GM06990 (cell line): ENCODE results near the gene TVP23A.

Source experiments
- DNase-seq: peaks from one replicate; pipeline ENCODE4 v3.0.0-alpha.2; 2011; ENCODE audit not compliant: insufficient read length; ENCODE audit errors: extremely low read depth
- H3K27me3 ChIP-seq: replicated peaks from 2 replicates; pipeline ENCODE4 v1.6.0; 2011; ENCODE audit warnings: low read length; ENCODE audit not compliant: control insufficient read depth, insufficient read depth
- H3K36me3 ChIP-seq: 2 replicates; pipeline ENCODE4 v1.5.1; 2011; ENCODE audit warnings: low read length; ENCODE audit not compliant: control insufficient read depth, insufficient read depth
- H3K4me3 ChIP-seq: replicated peaks from 2 replicates; pipeline ENCODE4 v1.5.1; 2011; ENCODE audit warnings: low read depth, mild to moderate bottlenecking, control low read depth, low read length
- CTCF ChIP-seq: IDR thresholded peaks from 2 replicates; pipeline ENCODE4 v1.5.1; 2011; ENCODE audit warnings: low read length, control low read depth, mild to moderate bottlenecking, inconsistent platforms; ENCODE audit not compliant: insufficient read depth, poor library complexity, severe bottlenecking

TVP23A gene

DNA sequence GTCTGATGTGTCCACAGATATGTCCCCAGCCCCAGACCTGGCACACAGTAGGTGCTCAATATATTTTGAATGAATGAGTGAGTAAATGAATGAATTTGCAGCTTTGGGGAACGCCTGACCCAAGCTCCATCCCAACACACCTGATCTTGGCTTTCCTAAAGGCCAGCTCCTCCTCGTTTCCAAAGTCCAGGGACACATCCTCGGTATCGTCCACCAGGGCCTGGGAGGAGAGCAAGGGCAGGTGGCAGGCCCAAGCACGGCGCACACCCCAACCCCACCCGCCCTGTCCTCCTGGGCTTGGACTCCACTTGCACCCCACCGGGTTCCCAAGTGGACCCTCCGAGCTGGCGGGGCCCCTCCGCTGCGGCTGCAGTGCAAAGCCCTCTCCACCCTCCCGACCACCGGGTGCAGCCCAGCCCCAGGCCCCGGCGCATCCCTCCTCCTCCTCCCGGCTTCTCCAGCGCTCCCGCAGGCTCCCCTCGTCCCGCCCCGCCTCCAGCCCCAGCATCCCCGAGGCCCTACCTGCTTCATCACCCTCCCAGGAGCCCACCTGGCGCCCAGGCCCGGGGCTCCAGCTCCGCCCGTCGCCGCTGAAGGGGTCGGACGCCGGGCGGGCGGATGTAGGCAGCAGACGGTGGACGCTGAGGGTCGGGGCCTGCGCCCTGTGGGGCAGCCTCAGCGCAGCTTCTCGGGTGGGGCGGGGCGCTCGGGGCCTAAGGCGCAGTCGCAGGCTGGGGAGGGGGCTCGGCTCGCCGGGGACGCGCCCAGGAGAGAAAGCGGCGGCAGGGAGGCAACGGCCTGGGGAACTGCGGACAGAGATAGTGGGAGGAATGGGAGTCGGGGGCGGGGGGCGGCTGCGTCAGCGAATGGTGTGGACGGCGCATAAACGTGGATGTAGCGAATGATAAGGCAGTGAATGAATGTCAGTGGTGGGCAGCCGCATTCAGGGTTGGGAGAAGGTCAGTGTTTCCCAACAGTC is at the start of gene TVP23A:
Gene TVP23A (minus strand): TSS at position 832 of the 979 bp plus-strand sequence. CDS start 301 bp downstream, at position 531.
- no peak for TF ChIP-seq CTCF
- Histone ChIP-seq H3K4me3 (no peak within 1 kb of the TSS), H3K27me3 (no peaks in the 10 kb centered on the region), H3K36me3 (no peaks in the 10 kb centered on the region)
- DNase-seq: no peak

DNA sequence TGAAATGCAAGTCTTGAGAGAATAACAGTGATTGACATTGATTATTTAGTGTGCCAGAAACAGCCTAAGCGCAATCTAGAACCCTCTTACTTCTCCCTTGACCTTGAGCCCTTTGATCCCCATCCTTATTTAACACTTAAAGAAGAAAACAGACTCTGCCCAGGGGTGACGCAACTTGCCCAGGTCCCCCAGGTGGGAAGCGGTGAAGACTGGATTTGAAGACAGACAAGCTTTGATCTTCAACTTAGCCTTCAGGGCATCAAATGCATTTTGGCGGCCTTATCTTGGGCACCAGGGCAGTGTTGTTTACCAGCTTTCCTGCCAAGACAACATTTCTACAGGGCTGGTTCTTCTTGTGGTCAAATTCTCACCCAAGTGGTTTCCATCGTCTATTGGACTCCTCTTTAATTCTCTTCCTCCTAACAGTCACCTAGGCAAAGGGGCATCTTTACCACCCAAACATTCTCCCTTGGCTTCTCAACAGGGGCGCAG is 49.6 kb upstream of the TVP23A start:
- TF ChIP-seq CTCF: no peak
- H3K36me3 ChIP-seq: no peaks in the 10 kb centered on the region
- H3K27me3 ChIP-seq: no peaks in the 10 kb centered on the region
- no peak overlapping the region for H3K4me3 ChIP-seq
- no peak for DNase-seq

GRCh38 chr16:10867199-10867598 is 48.6 kb upstream of the TVP23A start:
- no peak for TF ChIP-seq CTCF
- Histone ChIP-seq H3K27me3 (no peaks in the 10 kb centered on the region), H3K36me3 (no peaks in the 10 kb centered on the region), H3K4me3 (no peak overlapping the region)
- DNase-seq: no peak

DNA sequence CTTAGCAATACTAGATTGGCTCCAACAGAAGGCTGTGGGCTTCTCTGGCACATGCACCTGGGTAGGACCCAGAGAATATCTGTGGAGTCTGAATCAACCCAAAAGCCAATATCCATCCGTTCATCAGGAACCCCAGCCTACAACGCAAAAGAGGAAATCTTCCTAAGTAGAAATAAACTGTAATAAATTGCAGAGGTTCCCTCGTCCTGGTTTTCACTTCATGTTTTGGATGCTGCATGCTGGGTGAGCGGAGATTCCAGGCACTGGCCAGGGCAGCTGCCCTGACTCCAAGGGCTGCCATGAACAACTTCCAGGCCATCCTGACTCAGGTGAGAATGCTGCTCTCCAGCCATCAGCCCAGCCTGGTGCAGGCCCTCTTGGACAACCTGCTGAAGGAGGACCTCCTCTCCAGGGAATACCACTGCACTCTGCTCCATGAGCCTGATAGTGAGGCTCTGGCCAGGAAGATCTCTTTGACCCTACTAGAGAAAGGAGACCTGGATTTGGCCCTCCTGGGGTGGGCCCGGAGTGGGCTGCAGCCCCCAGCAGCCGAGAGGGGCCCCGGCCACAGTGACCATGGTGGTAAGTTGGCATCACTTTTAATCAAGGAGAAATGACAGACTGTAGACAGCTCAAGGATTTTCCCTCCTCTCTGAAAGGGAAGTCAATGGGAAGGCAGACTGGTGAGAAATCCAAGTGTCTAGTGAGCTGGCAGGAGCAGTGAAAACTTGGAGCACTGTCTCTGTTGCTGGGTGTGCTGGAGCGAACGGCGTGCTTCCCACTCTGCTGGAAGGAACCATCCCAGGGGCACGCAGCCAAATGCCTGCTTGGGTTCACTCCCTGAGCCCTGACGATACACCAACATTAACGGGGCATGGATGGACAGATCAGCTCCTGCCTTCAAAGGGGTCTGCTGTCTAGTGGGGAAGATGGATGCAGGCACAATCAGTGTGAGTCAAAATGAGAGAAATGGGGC is 47.7 kb upstream of the TVP23A start:
- no peak for DNase-seq
- no peak overlapping the region for H3K4me3 ChIP-seq
- no peaks in the 10 kb centered on the region for H3K27me3 ChIP-seq
- H3K36me3 ChIP-seq: no peaks in the 10 kb centered on the region
- TF ChIP-seq CTCF: no peak

- Histone ChIP-seq H3K27me3 (no peaks in the 10 kb centered on the region), H3K36me3 (no peaks in the 10 kb centered on the region), H3K4me3 (no peak overlapping the region)
- TF ChIP-seq CTCF: no peak
- no peak for DNase-seq
These were observed 43.8 kb upstream of the TVP23A start for GRCh38 chr16:10862438-10862837.
